NB4 (cell line): ENCODE measurements around the gene ATRX.
"Not testable (repeated sequence)": the region's sequence is repeated elsewhere in the genome, so short reads cannot be mapped to it uniquely, and the experiment has no call there.

Experiments used
- MYC ChIP-seq: IDR thresholded peaks from 2 replicates; pipeline ENCODE4 v1.6.1; 2011; ENCODE audit warnings: low read depth, low read length
- POLR2A ChIP-seq: IDR thresholded peaks from 2 replicates; pipeline ENCODE4 v1.6.1; 2011; ENCODE audit warnings: mild to moderate bottlenecking; ENCODE audit not compliant: insufficient read length; ENCODE audit errors: extremely low read depth
- TF ChIP-seq, protein P1 (sequence below): IDR thresholded peaks from one replicate; pipeline ENCODE4 v1.5.1; 2012; ENCODE audit warnings: low read depth, low read length
- TF ChIP-seq, protein P2 (sequence below): IDR thresholded peaks from 2 replicates; pipeline ENCODE4 v1.6.1; 2011; ENCODE audit warnings: low read depth, low read length

DNA sequence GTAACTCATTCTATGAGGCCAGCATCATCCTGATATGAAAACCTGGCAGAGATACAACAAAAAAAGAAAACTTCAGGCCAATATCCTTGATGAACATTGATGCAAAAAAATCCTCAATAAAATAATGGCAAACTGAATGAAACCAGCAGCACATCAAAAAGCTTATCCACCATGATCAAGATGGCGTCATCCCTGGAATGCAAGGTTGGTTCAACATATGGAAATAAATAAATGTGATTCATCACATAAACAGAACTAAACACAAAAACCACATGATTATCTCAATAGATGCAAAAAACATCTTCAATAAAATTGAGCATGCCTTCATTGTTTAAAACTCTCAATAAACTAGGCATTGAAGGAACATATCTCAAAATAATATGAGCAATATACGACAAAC is 254.8 kb downstream of the ATRX start:
- TF ChIP-seq, protein P1, sequence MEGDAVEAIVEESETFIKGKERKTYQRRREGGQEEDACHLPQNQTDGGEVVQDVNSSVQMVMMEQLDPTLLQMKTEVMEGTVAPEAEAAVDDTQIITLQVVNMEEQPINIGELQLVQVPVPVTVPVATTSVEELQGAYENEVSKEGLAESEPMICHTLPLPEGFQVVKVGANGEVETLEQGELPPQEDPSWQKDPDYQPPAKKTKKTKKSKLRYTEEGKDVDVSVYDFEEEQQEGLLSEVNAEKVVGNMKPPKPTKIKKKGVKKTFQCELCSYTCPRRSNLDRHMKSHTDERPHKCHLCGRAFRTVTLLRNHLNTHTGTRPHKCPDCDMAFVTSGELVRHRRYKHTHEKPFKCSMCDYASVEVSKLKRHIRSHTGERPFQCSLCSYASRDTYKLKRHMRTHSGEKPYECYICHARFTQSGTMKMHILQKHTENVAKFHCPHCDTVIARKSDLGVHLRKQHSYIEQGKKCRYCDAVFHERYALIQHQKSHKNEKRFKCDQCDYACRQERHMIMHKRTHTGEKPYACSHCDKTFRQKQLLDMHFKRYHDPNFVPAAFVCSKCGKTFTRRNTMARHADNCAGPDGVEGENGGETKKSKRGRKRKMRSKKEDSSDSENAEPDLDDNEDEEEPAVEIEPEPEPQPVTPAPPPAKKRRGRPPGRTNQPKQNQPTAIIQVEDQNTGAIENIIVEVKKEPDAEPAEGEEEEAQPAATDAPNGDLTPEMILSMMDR: not testable (repeated sequence)
- not testable (repeated sequence) for TF ChIP-seq POLR2A, MYC
- TF ChIP-seq, protein P2, sequence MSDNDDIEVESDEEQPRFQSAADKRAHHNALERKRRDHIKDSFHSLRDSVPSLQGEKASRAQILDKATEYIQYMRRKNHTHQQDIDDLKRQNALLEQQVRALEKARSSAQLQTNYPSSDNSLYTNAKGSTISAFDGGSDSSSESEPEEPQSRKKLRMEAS: not testable (repeated sequence)
